GM19239 (cell line): ENCODE results near the gene APBA2.

Experiments used
- DNase-seq: peaks from one replicate; pipeline ENCODE4 v3.0.0; 2011; ENCODE audit warnings: low spot score; ENCODE audit not compliant: insufficient read length
- FAIRE-seq: peaks from 2 replicates; lab custom pipeline; 2011; peaks lifted over from hg19 to GRCh38; lab: Jason Lieb, UNC

APBA2 gene

GRCh38 chr15:29106116-29106515 is 220.3 kb downstream of the APBA2 start:
- FAIRE-seq (no peak), DNase-seq (no peak)

GRCh38 chr15:29106551-29107290 is 220.9 kb downstream of the APBA2 start:
- FAIRE-seq = no peak
- DNase-seq = no peak

- no peak for DNase-seq
- no peak for FAIRE-seq
Measured at GRCh38 chr15:29107291-29107890, 221.6 kb downstream of the APBA2 start.

- DNase-seq (no peak), FAIRE-seq (no peak)
Measured at GRCh38 chr15:29107971-29108645, 222.3 kb downstream of the APBA2 start.

- DNase-seq (no peak), FAIRE-seq (no peak)
Measured at GRCh38 chr15:29109762-29110161, 224.0 kb downstream of the APBA2 start.

GRCh38 chr15:29110176-29110575 is 224.4 kb downstream of the APBA2 start:
- DNase-seq = no peak
- no peak for FAIRE-seq

- DNase-seq (no peak), FAIRE-seq (no peak)
Measured at GRCh38 chr15:29110733-29111132, 225.0 kb downstream of the APBA2 start.

GRCh38 chr15:29111705-29112281 is 226.0 kb downstream of the APBA2 start:
- DNase-seq = no peak
- no peak for FAIRE-seq

- DNase-seq (no peak), FAIRE-seq (no peak)
Measured at GRCh38 chr15:29113336-29114220, 227.8 kb downstream of the APBA2 start.

GRCh38 chr15:29114221-29115092 is 228.7 kb downstream of the APBA2 start:
- no peak for DNase-seq
- no peak for FAIRE-seq

- FAIRE-seq = no peak
Measured at GRCh38 chr15:29115093-29115991, 229.6 kb downstream of the APBA2 start.

GRCh38 chr15:29116970-29117700 is 231.4 kb downstream of the APBA2 start:
- DNase-seq = no peak
- no peak for FAIRE-seq

More at GRCh38 chr15:29115093-29115991, 229.6 kb downstream of the APBA2 start:
- DNase-seq = no peak

- DNase-seq (no peak), FAIRE-seq (no peak)
Measured at GRCh38 chr15:29117778-29118177, 232.0 kb downstream of the APBA2 start.

GRCh38 chr15:29119847-29120246 is 234.1 kb downstream of the APBA2 start:
- FAIRE-seq = no peak
- DNase-seq = no peak

GRCh38 chr15:29120593-29121368 is 235.0 kb downstream of the APBA2 start:
- FAIRE-seq (no peak), DNase-seq (no peak)

- FAIRE-seq (no peak), DNase-seq (no peak)
Measured at GRCh38 chr15:29121369-29121656, 235.5 kb downstream of the APBA2 start.

- DNase-seq (no peak), FAIRE-seq (no peak)
Measured at GRCh38 chr15:29121907-29122306, 236.1 kb downstream of the APBA2 start.
